ENCODE data around the gene GFER.
"Not testable (repeated sequence)": the region's sequence is repeated elsewhere in the genome, so short reads cannot be mapped to it uniquely, and the experiment has no call there.

The GFER gene

DNA sequence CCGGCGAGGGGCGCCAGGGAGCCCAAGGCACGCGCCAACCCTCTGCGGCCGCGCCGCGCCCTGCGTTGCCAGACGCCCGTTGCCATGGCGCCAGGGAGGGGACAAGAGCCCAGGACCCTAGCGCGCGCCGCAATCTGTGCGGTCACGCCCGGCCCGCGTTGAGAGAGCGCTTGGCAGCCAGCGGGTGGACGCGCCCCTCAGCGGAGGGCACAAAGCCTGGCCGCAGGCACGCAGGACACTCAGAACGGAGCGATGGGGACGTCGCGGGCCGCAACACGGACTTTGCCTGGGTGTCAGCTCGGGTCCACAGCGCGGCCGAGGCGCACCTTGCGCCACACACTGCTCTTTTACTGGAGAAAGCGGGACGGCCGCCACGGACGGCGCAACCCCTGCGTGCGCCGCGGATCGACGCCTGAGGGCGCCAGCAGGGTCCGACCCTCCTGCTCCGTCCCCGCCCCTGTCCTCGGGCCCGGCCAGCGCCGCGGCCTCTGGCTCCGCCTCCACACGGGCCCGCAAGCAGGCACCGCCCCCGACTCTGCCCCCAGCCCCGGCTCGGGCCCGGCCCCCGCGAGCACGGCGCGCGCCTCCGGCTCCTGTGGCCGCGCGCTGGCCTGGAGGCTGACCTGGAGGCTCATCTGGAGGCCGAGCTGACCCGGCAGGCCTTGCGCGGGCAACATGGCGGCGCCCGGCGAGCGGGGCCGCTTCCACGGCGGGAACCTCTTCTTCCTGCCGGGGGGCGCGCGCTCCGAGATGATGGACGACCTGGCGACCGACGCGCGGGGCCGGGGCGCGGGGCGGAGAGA is at the start of gene GFER:
TSS of gene GFER (plus strand) at position 650 of the 803 bp plus-strand sequence. CDS start at position 676, 26 bp downstream.
- DNase-seq: peak; percentile 88

DNA sequence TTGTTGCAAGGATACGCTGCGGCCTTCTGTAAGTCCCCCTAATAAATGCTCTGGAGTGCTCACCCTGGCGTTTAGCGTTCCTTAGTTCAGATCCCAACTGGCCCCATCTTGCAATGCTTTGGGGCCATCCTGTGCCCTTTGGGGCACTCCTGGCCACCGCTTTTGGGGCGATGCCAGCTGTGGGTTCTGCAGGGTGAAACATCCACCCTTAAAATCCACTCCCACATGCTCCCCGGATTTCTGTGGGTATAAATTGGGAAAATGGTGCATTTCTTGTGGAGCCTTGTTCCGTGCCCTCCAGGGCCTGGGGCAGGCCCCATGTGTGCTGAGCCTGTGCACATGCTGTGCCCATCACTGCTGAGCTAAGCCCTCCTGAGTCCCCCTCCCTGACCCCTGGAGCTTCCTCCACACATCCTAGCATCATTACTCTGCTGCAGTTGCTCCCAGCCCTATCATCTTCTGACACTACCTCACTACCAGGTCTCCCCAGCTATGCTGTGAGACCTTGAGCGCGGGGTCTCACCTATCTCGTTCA is 47.0 kb upstream of the GFER start:
- DNase-seq: no peak

DNA sequence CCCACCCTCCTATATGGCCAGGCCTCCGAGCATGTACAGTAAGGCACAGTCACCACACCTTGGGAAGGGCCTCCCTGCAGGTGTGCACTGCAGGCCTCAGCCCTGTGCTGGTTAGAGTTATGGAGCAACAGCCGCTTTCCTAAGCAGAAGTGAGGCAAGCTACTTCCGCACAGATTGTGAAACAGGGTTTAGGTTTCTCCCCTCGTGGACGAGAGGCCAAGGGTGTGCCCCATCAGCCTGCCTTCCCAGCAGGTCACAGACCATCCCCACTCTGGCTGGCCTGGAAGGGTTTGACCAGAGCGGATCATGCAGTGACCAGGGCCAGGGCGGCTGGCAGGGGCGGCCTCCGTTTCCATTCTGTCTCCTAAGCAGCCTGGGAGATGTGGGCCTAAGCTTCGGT is 45.7 kb upstream of the GFER start:
- no peak for DNase-seq

DNA sequence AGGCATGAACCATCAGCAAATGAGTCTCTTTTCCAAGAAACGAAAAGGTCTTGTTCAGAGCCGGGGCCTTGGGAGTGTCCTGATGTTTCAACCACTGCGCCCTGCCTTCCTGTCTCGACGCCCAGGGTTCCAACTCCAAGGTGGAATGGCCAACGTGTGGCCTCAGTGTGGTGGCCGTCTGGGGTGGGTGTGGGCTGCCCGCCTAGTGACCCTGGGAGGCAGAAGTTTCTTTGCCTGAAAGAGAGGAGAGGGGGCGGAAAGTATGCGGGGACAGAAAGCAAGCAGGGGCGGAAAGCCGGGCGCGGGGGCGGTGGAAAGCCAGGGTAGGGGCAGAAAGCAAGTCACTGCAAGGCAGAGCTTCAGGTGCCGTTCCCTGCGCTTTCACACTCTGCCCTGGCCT is 45.1 kb upstream of the GFER start:
- DNase-seq: no peak

DNA sequence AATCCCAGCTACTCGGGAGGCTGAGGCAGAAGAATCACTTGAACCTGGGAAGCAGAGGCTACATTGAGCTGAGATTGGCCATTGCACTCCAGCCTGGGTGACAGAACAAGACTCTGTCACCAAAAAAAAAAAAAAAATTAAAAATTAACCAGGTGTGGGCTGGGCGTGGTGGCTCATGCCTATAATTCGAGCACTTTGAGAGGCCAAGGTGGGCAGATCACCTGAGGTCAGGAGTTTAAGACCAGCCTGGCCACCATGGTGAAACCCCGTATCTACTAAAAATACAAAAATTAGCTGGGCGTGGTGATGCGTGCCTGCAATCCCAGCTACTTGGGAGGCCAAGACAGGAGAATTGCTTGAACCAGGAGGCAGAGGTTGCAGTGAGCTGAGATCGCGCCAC is 44.2 kb upstream of the GFER start:
- DNase-seq: not testable (repeated sequence)

DNA sequence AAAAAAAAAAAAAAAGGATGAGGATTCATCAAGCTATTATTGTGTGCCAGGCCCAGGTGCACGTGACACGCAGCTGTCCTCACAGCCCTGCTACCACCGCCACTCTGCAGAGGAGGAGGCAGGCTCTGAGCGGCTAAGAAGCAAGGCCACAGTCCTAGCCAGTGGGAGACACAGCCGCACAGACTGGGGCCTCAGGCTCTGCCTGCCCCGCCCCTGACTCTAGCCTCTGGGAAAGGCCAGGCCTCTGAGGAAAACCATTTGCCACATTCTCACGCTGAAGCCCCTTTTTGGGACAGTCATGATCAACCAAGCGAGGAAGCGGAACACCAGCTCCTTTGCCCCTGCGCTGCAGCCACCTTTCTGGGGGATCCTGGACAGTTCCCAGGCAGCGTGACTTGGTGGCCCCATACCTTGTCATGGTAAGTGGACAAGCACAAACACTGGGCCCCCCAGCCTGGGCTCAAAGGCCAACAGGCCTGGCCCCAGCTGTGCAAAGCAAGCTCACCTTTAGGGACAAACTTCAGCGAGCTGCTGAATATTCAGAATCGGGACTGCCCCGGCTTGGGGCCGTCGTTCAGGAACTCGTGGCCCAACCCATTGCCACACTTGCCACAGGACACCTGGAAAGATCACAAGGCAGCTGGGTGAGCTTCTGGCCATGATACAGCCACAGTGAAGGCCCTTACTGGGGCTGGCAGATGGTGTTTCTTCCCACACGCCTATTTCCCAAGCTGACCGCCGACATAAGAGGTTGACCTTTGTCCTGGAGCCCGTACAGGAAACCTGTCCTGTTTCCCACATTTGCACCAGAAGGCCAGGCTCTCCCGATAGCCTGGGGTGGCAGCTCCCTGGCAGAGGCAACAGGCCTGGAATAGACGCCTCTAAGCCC is 43.5 kb upstream of the GFER start:
- no peak for DNase-seq

DNA sequence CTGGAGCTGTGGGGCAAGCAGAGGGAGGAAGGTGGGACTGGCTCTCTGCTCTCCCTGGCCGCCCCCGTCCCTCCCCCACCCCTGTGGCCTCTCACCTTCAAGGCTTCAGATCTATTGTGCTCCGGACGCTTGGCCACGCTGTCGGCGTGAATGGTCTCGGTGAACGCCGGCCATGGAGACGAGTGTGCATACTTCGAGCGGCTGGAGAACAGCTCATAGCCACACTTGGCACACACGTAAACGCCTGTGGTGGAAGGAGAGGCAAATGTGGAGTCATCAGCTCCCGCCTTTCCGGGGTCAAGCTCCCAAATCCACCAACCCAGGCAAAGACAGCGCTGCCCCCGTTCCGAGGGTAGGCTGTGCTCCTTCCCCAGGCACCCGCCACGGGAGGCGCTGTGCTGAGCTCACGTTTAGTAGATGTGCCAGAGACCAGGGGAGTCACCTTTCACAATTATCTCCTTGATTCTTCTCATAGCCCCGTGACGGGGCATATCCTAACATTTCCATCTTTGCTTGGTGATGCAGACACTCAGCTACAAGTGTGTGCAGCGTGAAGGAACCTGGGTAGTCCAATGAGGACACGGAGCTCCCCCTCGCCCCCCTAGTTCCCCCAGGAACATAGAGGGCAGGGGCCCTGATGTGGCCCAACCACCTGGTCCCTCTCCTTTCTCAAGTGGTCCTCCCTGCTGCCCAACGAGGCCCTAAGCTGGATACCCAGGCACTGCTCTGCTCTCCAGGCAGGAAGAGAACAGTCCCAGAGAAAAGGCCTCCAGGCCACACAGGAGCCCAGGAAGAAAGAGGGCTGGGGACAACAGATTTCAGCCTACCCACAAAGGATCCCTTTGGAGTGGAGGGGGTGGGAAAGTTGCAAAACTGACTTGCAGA is 42.6 kb upstream of the GFER start:
- no peak for DNase-seq

DNA sequence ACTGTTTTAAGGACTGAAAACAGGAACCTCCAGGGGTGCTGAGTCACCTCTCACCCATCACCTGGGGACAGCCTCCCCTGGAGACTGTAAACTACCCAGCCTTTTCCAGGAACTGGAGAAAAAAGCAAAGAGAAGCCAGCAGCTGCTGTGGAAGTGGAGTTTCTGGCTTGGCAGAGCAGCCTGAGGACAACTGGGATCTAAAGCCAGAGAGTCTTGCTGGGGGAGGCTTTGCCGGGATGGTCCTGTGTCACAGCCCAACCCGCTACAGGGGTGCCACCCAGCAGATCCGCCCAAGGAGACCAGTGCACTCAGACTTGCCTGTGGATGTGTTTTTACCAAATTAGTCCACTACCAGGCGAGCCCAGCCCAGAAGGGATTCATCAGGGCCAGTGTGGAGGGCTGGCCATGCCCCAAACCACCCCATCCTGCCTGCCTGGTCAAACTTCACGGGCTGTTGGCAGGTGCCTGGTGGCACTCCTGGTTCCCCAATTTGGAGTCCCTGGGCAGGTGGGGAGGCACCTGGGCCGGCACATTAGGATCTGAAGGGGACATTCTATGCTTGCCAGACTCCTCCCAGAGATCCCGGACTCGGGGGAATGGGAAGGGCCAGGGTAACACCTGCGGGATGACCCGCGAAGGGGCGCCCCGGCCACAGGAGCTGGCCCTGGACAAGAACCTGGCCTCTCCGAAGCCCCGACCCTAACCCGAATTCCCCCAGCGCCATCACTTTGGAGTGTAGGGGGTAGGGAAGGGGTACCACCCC is 41.8 kb upstream of the GFER start:
- peak; percentile 41 for DNase-seq

DNA sequence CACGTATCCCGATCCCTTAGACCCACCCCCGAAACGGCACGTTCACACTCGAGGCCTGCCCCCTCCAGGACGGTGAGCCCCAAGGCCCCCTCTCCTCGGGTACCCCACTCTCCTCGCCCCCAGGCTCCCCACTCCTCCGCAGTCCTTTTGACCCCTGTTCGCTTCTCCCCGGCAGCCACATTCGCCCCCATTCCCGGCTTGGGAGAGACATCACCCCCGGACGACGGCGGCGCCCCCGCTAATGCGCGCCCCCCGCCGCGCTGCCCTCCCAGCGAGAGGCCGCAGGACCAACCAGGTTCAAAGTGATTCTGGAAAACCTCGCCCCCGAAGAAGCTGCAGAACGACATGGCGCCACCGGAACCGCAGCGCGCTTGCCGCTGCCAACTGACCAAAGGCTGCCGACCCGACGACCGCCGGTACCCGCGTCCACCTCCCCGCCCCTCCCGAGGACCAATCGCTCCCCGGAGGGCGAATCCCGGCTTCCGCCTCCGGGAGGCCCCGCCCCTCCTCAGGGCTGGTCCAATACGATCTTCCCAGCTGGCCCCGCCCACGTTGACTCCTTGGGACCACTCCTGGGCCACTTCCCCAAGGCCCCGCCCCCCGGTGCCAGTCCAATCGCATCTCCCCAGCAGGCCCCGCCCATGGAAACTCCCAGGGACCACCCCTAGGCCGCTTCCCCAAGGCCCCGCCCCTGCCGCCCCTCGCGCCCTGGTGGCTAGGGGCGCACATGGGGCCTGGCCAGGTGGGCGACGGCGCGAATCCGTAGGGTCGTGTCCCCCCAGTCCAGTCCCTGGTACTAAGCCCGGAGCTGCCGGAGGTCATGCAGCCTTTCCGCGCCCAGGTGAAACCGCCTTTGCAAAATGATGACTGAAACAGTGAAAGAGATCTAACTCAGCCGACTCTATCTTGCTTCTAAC is 40.9 kb upstream of the GFER start, which contains the start of gene MSRB1:
TSS of gene MSRB1 (minus strand) at position 390 of the 917 bp plus-strand sequence. CDS start at position 347, 43 bp downstream.
- DNase-seq: peak; percentile 100

DNA sequence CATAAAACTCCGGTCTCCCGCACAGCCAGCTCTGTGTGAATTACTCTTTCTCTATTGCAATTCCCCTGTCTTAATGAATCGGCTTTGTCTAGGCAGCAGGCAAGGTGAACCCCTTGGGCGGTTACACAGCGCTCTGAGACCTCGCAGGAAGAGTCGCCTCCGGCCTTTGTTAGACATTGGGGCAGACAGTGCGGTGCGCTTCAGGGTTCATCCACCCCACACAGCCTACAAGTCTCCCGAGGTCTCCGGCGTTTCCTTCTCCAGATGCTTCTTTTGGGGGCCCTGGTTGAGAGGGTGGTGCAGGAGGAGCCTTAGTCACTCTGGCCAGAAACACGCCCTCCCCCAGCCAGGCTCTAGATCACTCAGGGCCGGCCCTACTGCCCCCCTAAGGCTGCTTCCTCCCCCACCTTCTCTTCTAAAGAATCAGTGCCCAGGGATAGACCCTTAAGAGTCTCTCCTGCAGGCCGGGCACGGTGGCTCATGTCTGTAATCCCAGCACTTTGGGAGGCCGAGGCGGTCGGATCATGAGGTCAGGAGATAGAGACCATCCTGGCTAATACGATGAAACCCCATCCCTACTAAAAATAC is 39.3 kb upstream of the GFER start:
- DNase-seq: no peak

DNA sequence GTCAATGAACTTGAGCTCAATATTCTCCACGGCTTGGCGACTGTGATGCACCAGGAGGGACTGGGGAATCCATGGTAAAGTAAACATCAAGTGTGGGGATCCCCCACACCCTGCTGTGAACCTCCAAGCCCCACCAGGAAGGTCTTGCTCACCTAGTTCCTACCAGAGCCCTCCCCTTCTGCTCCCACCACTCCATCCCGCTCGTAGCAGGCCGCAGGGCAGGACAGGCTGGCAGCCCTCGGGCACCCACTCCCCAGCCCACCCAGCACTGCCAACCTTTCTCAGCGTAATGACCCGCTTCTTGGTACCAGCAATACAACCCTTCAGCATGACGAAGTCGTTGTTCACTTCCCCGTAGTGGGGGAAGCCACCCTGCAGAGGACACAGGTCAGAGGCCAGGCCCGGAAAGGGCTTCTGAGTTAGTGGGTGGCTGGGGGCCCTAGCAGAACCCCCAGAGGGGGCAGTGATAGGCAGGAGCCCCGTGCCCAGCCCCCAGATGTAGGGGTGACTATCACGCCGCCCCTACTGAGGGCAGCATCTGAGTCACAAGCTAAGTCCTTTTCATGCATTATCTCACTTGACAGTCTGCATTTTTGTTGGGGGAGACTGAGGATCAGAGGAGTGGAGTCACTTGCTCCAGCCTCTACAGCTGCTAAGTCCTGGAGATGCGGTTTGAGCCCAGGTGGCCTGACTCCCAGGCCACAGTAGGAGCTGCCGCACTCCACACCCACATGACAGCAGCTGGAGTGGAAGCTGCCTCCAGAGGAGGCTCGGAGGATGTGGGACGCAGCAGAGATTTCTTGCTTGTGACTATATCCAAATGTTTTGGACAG is 38.2 kb upstream of the GFER start:
- DNase-seq: no peak

DNA sequence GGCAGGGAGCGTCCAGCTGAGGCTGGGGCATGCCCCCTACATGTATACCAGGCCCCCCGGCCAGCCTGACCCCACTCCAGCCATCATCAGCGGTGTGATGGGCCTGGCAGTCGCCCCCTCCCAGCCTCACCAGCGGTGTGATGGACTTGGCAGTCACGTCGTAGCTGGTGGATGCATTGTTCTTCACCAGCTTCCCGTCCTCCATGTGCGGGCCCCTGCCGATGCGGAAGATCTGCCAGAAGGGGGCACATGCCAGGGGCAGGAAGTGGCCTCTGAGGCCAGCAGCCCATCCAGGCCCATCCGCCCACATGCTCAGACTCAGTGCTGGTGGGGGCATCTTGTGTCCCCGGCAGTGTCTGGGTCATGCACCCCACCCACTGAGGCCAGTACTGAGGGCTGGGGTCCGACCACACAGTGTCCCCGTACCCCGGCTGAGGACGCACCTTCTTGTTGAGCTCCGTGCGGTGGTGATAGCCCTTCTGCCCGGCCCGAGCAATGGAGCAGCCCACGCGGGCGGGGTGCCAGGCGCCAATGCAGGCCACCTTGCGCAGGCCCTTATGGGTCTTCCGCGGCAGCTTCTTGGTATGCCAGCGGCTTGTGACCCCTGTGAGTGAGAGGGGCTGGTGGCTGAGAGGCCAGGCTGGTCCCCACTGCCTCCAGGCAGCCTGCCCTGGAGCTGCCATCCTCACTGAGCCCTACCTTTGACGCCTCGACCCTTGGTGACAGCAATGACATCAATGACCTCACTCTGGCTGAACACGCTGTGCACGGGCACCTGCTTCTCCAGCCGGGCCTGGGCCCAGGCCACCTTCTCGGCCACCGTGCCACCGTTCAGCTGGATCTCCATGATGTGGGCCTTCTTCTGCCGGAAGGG is 37.3 kb upstream of the GFER start:
- no peak for DNase-seq

DNA sequence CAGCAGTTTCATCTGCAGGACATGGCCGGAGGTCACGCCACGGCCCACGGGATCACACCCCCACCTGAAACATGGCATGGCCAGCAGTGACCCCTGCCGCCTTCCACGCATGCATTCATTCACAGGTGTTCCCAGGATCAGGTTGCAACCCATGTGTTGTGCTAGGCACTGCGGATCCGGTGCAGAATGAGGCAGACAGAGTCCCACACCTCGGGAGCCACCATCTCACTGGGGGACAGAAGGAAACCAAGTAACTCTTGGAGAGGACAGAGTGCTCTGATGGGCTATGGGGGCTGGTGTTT is 36.7 kb upstream of the GFER start:
- no peak for DNase-seq

DNA sequence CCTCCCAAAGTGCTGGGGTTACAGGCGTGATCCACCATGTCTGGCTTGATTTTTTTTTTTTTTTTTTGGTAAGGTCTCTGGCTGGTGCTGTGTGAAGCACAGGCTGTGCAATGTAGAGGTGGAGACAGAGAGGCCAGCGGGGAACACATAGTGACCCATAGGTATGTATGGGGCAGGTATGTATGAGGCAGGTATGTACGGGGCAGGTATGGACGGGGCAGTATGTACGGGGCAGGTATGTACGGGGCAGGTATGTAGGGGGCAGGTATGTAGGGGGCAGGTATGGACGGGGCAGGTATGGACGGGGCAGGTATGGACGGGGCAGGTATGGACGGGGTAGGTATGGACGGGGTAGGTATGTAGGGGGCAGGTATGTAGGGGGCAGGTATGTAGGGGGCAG is 34.5 kb upstream of the GFER start:
- no peak for DNase-seq

DNA sequence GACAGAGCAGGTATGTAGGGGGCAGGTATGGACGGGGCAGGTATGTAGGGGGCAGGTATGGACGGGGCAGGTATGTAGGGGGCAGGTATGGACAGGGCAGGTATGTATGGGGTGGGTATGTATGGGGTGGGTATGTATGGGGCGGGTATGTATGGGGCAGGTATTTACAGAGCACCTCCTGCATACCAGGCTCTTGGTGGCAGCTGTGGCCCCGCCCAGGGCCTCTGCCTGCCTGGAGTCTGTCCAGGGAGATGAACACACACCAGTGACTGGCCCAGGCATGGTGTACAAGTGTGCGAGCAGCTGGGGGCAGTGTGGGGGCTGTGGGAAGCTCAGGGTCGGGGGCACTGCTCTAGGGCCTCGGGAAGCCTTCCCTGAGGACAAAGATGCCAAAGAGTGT is 33.9 kb upstream of the GFER start:
- no peak for DNase-seq

DNA sequence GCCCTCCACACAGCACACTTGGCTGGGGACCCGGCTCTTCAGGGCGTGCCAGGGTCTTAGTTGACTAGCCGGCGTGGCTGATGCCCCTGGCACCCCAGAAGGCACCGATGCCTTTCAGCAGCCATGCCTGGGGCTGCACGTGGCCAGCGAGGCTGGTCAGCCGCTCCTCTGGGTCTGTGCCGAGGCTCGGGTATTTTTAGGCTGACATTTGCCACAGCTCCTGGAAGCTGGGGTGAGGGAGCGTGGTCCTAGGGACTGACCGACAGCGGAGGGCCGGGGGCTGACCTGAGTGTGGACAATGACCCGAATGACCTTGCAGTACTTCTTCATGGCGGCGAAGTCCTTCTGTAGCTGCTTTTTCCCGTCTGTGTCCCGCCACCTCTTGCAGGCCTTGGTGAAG is 33.4 kb upstream of the GFER start:
- DNase-seq: no peak

DNA sequence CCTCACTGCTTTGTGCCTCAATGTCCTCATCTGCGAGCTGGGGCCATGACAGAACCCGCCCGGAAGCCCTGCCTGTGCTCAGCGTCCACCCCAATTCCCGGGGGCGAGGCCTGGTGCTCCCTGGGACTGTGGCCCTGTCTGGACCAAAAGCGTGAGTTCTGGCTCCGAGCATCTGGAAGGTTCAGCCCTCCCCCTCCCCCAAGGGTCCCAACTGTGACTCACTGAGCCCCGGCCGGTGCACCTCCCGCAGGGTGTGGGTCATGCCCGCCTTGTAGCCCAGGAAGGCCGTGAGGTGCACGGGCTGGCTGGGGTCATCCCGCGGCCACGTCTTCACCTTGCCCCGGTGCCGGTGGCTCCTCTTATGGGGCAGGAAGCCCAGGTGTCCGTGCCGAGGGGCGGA is 30.3 kb upstream of the GFER start:
- DNase-seq: no peak

DNA sequence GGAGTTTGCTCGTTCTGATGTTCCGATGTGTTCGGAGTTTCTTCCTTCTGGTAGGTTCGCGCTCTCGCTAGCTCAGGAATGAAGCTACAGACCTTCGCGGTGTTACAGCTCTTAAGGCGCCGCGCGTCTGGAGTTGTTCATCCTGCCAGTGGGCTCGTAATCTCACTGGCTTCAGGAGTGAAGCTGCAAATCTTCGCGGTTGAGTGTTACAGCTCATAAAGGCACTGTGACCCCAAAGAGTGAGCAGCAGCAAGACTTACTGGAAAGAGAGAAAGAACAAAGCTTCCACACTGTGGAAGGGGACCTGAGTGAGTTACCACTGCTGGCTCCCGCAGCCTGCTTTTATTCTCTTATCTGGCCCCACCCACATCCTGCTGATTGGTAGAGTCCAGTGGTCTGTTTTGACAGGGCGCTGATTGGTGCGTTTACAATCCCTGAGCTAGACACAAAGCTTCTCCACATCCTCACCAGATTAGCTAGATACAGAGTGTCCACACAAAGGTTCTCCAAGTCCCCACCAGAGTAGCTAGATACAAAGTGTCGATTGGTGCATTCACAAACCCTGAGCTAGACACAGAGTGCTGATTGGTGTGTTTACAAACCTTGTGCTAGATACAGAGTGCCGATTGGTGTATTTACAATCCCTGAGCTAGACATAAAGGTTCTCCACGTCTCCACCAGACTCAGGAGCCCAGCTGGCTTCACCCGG is 26.4 kb upstream of the GFER start:
- DNase-seq: not testable (repeated sequence)

All from activated CD4-positive, alpha-beta T cell treated with anti-CD3 and anti-CD28 coated beads, Interleukin-2, amount 50 U/mL, for 16 hours (primary cell).